Measurements from ENCODE around the gene SLC31A1. TPM values are rescaled to one million over a fixed set of nuclear protein-coding genes. Genes with fewer than 3 reads are reported as not detected.
A peak's percentile ranks its signal among the peaks of the same experiment; 100 is the strongest.

The SLC31A1 gene
- total and polyA plus RNA-seq, 2 of the 13 experiments (the other 11 are each of a cell fraction or from before 2014, with no cell fraction given) = 62.9 to 70.0 TPM

DNA sequence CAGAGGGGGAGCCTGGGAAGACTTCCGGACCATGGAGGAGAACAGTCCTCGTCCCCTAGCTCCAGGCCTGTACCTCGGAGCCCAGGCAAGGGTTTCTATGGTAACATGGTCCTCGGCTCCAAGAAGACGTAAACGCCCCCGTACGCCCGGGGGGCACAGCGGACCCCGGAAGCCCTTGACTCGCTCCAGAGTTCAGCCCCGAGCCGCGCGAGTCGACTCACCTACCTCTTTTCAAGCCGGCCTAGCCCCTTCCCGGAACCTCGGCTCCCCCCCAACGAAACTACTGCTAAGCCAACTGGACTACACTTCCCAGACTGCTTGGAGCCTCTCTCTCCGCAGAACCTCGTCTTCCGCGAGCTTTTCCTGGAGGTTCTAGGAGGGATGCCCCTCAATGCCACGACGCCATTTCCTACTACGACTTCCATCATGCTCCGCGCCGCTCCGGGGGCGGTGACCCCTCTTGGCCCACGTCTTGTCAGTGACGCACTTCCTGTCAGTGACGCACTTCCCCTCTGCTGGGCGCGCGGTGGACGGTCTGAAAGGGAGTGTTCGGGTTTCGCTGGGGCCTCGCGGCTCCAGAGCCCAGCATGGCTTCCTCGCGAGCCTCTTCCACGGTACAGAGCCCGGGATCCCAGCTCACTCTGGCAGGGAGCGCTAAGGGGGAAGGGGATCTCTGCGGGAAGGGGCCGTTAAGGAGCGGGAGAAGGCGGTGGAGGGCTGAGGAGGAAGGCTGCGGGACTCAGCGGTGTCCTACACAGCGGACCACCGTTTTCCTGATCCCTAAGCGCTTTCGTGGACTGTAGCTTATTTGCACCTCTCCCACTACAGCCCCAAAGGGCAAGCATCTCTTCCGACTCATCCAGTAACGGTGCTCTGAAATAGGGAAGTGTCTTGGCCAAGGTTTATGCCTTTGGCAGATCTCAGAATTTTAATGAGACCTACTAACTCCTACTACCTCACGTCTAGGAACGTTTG is 54.1 kb downstream of the SLC31A1 start, which contains the start of the genes CDC26 and PRPF4 (continued):
- TF ChIP-seq, protein P1, sequence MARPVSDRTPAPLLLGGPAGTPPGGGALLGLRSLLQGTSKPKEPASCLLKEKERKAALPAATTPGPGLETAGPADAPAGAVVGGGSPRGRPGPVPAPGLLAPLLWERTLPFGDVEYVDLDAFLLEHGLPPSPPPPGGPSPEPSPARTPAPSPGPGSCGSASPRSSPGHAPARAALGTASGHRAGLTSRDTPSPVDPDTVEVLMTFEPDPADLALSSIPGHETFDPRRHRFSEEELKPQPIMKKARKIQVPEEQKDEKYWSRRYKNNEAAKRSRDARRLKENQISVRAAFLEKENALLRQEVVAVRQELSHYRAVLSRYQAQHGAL (CRISPR knock-in tag; IDR thresholded peaks at IDR 0.05; ENCODE audit: not compliant biosample characterization) = no peak
- TF ChIP-seq, protein P2, sequence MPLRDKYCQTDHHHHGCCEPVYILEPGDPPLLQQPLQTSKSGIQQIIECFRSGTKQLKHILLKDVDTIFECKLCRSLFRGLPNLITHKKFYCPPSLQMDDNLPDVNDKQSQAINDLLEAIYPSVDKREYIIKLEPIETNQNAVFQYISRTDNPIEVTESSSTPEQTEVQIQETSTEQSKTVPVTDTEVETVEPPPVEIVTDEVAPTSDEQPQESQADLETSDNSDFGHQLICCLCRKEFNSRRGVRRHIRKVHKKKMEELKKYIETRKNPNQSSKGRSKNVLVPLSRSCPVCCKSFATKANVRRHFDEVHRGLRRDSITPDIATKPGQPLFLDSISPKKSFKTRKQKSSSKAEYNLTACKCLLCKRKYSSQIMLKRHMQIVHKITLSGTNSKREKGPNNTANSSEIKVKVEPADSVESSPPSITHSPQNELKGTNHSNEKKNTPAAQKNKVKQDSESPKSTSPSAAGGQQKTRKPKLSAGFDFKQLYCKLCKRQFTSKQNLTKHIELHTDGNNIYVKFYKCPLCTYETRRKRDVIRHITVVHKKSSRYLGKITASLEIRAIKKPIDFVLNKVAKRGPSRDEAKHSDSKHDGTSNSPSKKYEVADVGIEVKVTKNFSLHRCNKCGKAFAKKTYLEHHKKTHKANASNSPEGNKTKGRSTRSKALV (CRISPR knock-in tag; IDR thresholded peaks at IDR 0.05) = no peak
- TF ChIP-seq FOXA3 (CRISPR knock-in tag; IDR thresholded peaks at IDR 0.05) (peak; percentile 52; the same call in 1 of the 2 replicates), GABPA (IDR thresholded peaks at IDR 0.05; ENCODE audit: low read depth, low read length) (peak; percentile 94), GABPA (CRISPR knock-in tag; IDR thresholded peaks at IDR 0.05; ENCODE audit: low read depth) (peak; percentile 99), MYNN (CRISPR knock-in tag; IDR thresholded peaks at IDR 0.05; ENCODE audit: low read depth) (peak; percentile 44; the same call in 1 of the 2 replicates), ZNF350 (CRISPR knock-in tag; IDR thresholded peaks at IDR 0.05; ENCODE audit: borderline replicate concordance, low read depth) (peak; percentile 86), ZSCAN29 (CRISPR knock-in tag; conservative IDR thresholded peaks at IDR 0.05) (0 out of 2 replicates have a peak, but pooled peaks have one; percentile 25), TBL1XR1 (IDR thresholded peaks at IDR 0.05; ENCODE audit: borderline replicate concordance, low read length, partially characterized antibody) (no peak), ZBTB3 (CRISPR knock-in tag; IDR thresholded peaks at IDR 0.05; ENCODE audit: borderline replicate concordance, low read depth) (0 out of 2 replicates have a peak, but pooled peaks have one; percentile 56), ZNF7 (CRISPR knock-in tag; IDR thresholded peaks at IDR 0.05) (no peak), ZNF484 (CRISPR knock-in tag; IDR thresholded peaks at IDR 0.05; ENCODE audit: borderline replicate concordance, low read depth) (no peak), ZBTB1 (CRISPR knock-in tag; IDR thresholded peaks at IDR 0.05; ENCODE audit: borderline replicate concordance) (no peak)
- TF ChIP-seq, protein P3, sequence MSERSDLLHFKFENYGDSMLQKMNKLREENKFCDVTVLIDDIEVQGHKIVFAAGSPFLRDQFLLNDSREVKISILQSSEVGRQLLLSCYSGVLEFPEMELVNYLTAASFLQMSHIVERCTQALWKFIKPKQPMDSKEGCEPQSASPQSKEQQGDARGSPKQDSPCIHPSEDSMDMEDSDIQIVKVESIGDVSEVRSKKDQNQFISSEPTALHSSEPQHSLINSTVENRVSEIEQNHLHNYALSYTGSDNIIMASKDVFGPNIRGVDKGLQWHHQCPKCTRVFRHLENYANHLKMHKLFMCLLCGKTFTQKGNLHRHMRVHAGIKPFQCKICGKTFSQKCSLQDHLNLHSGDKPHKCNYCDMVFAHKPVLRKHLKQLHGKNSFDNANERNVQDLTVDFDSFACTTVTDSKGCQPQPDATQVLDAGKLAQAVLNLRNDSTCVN (CRISPR knock-in tag; IDR thresholded peaks at IDR 0.05; ENCODE audit: borderline replicate concordance) = no peak; the same call in 1 of the 2 replicates
- TF ChIP-seq, protein P4, sequence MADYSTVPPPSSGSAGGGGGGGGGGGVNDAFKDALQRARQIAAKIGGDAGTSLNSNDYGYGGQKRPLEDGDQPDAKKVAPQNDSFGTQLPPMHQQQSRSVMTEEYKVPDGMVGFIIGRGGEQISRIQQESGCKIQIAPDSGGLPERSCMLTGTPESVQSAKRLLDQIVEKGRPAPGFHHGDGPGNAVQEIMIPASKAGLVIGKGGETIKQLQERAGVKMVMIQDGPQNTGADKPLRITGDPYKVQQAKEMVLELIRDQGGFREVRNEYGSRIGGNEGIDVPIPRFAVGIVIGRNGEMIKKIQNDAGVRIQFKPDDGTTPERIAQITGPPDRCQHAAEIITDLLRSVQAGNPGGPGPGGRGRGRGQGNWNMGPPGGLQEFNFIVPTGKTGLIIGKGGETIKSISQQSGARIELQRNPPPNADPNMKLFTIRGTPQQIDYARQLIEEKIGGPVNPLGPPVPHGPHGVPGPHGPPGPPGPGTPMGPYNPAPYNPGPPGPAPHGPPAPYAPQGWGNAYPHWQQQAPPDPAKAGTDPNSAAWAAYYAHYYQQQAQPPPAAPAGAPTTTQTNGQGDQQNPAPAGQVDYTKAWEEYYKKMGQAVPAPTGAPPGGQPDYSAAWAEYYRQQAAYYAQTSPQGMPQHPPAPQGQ (CRISPR knock-in tag; IDR thresholded peaks at IDR 0.05; ENCODE audit: borderline replicate concordance) = no peak
- TF ChIP-seq, protein P5, sequence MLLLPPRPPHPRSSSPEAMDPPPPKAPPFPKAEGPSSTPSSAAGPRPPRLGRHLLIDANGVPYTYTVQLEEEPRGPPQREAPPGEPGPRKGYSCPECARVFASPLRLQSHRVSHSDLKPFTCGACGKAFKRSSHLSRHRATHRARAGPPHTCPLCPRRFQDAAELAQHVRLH (CRISPR knock-in tag; IDR thresholded peaks at IDR 0.05; ENCODE audit: borderline replicate concordance, low read depth) = peak; percentile 72; the same call in 1 of the 2 replicates
- TF ChIP-seq, protein P6, sequence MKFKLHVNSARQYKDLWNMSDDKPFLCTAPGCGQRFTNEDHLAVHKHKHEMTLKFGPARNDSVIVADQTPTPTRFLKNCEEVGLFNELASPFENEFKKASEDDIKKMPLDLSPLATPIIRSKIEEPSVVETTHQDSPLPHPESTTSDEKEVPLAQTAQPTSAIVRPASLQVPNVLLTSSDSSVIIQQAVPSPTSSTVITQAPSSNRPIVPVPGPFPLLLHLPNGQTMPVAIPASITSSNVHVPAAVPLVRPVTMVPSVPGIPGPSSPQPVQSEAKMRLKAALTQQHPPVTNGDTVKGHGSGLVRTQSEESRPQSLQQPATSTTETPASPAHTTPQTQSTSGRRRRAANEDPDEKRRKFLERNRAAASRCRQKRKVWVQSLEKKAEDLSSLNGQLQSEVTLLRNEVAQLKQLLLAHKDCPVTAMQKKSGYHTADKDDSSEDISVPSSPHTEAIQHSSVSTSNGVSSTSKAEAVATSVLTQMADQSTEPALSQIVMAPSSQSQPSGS (CRISPR knock-in tag; IDR thresholded peaks at IDR 0.05) = peak; percentile 78
- TF ChIP-seq, protein P7, sequence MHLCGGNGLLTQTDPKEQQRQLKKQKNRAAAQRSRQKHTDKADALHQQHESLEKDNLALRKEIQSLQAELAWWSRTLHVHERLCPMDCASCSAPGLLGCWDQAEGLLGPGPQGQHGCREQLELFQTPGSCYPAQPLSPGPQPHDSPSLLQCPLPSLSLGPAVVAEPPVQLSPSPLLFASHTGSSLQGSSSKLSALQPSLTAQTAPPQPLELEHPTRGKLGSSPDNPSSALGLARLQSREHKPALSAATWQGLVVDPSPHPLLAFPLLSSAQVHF (CRISPR knock-in tag; IDR thresholded peaks at IDR 0.05) = no peak

Data from HepG2 (cell line).